Body of pancreas (tissue), 4 donors: Measurements from ENCODE around the gene MAPT. TPM values are rescaled to one million over a fixed set of nuclear protein-coding genes. Genes with fewer than 3 reads are reported as not detected.

Source experiments
- ATAC-seq: fragments of 150-250 bp; one replicate; pipeline ENCODE4 v1.9.1; 2016
- DNase-seq, 4 donors: peaks; one replicate each; pipeline ENCODE4 v3.0.0-alpha.2; 2019
- H3K27ac ChIP-seq, 4 donors: fragments of 200-600 bp; sonication (generic); 1 replicate in 3 of 4; 2 replicates in 1 of 4; pipeline versions ENCODE4 v1.5.1 to v1.6.1; 2016 to 2019; ENCODE audit warnings: mild to moderate bottlenecking in 1 of 4, mixed read lengths in 1 of 4, moderate library complexity in 1 of 4
- H3K27me3 ChIP-seq, 2 donors: fragments of 200-600 bp; sonication (generic); one replicate each; pipeline ENCODE4 v1.6.0; 2016; ENCODE audit warnings: mild to moderate bottlenecking in 1 of 2
- H3K36me3 ChIP-seq, 2 donors: fragments of 200-600 bp; sonication (generic); replicated peaks in 1 of 2; 2 replicates each; pipeline ENCODE4 v1.5.1; 2016; ENCODE audit warnings: low read depth in 2 of 2; ENCODE audit not compliant: insufficient read depth in 1 of 2
- H3K4me1 ChIP-seq: fragments of 200-600 bp; sonication (generic); one replicate; pipeline ENCODE4 v1.6.0; 2016
- H3K4me3 ChIP-seq, 2 donors: fragments of 200-600 bp; sonication (generic); 1 replicate in 1 of 2; 2 replicates in 1 of 2; pipeline ENCODE4 v1.5.1; 2016 to 2019
- H3K9me3 ChIP-seq, 3 donors: fragments of 200-600 bp; sonication (generic); 1 replicate in 2 of 3; 2 replicates in 1 of 3; pipeline ENCODE4 v1.5.1; 2016
- CTCF ChIP-seq, 7 experiments: fragments of 450-650 bp in 4 of 7; fragments of 200-600 bp in 3 of 7; sonication (generic) in 3 of 7; IDR thresholded peaks; one replicate each; pipeline ENCODE4 v1.5.1; 2016 to 2019; ENCODE audit warnings: antibody characterized with exemption in 7 of 7
- POLR2A ChIP-seq, 3 donors: fragments of 450-650 bp; IDR thresholded peaks; one replicate each; pipeline ENCODE4 v1.6.1; 2016; ENCODE audit warnings: antibody characterized with exemption in 3 of 3, mild to moderate bottlenecking in 2 of 3
- WGBS, 2 donors: methylation state at CpG; one replicate each; pipeline ENCODE4 v1.1.5; 2017; 5-methylcytosine and 5-hydroxymethylcytosine counted together
- intact Hi-C: fragments of 100-400 bp; cut with DNase I; formaldehyde crosslinking; loops from one replicate; pipeline ENCODE4 v1.15.1; 2023
- total RNA-seq, 2 donors: library from RNA; depleted of rRNA; stranded (reverse); fragments of >200 nt; gene quantifications; one replicate each; pipeline ENCODE4 v1.1.0, GENCODE V29; 2016

Gene MAPT
- total RNA-seq, 2 donors from 2014 or later, result 1.6 to 2.3 TPM

GRCh38 chr17:45995627-45996270 is 101.4 kb downstream of the MAPT start:
- H3K4me3 ChIP-seq, result no peak overlapping the region
- no peaks in the 10 kb centered on the region for H3K36me3 ChIP-seq
- WGBS, 2 donors, result 80 to 88% methylated on average over 11 to 14 of the region's 14 CpGs
- H3K27ac ChIP-seq, result no peak overlapping the region
- H3K4me1 ChIP-seq, result no peaks in the 10 kb centered on the region
- intact Hi-C loops, result loop anchor here (5.0 kb wide), 1 partner anchor 222 kb away; no protein-coding TSS in a partner anchor
- no peak for ATAC-seq
- TF ChIP-seq CTCF (IDR thresholded peaks at IDR 0.05) (no peak), POLR2A (IDR thresholded peaks at IDR 0.05) (no peak)
- no peaks in the 10 kb centered on the region for H3K9me3 ChIP-seq
- H3K27me3 ChIP-seq, result no peaks in the 10 kb centered on the region
- no peak for DNase-seq

- ATAC-seq (no peak), DNase-seq (no peak)
- no peaks in the 10 kb centered on the region for H3K9me3 ChIP-seq
- no peaks in the 10 kb centered on the region for H3K36me3 ChIP-seq
- TF ChIP-seq CTCF (IDR thresholded peaks at IDR 0.05) (no peak), POLR2A (IDR thresholded peaks at IDR 0.05) (no peak)
- H3K4me1 ChIP-seq, result no peaks in the 10 kb centered on the region
- intact Hi-C loops, result loop anchor here (5.0 kb wide), 1 partner anchor 221 kb away; no protein-coding TSS in a partner anchor
- no peak overlapping the region for H3K4me3 ChIP-seq
- H3K27ac ChIP-seq, result no peak overlapping the region
- 84 to 85% methylated on average over 20 to 25 of the region's 31 CpGs for WGBS, 2 donors
- H3K27me3 ChIP-seq, result no peaks in the 10 kb centered on the region
Measured at GRCh38 chr17:45996282-45996937, 102.1 kb downstream of the MAPT start.

- intact Hi-C loops, result loop anchor here (5.0 kb wide), 1 partner anchor 220 kb away; no protein-coding TSS in a partner anchor
- Histone ChIP-seq H3K4me3 (no peak overlapping the region), H3K4me1 (no peaks in the 10 kb centered on the region), H3K27me3 (no peaks in the 10 kb centered on the region), H3K27ac (no peak overlapping the region), H3K36me3 (no peaks in the 10 kb centered on the region), H3K9me3 (no peaks in the 10 kb centered on the region)
- ATAC-seq (no peak), DNase-seq (no peak)
- WGBS, 2 donors, result 88 to 92% methylated on average over 8 to 13 of the region's 13 CpGs
- TF ChIP-seq CTCF (IDR thresholded peaks at IDR 0.05), result no peak
- no peak for TF ChIP-seq POLR2A (IDR thresholded peaks at IDR 0.05)
Measured at GRCh38 chr17:45997166-45997565, 102.8 kb downstream of the MAPT start.

GRCh38 chr17:45997624-45998023 is 103.3 kb downstream of the MAPT start:
- Histone ChIP-seq H3K36me3 (no peaks in the 10 kb centered on the region), H3K9me3 (no peaks in the 10 kb centered on the region), H3K4me1 (peaks cover 2% of the 10 kb centered on the region), H3K27me3 (no peaks in the 10 kb centered on the region), H3K4me3 (no peak overlapping the region), H3K27ac (no peak overlapping the region)
- WGBS, 2 donors, result 92% methylated on average over 8 to 9 of the region's 9 CpGs
- DNase-seq (no peak), ATAC-seq (no peak)
- TF ChIP-seq POLR2A (IDR thresholded peaks at IDR 0.05), result no peak
- intact Hi-C loops, result loop anchor here (5.0 kb wide), 1 partner anchor 220 kb away; no protein-coding TSS in a partner anchor

- H3K36me3 ChIP-seq, result no peaks in the 10 kb centered on the region
- no peaks in the 10 kb centered on the region for H3K9me3 ChIP-seq
- no peak within 1 kb of the TSS for H3K27ac ChIP-seq
- TF ChIP-seq POLR2A (IDR thresholded peaks at IDR 0.05) (no peak), CTCF (IDR thresholded peaks at IDR 0.05) (no peak)
- peaks cover 18% of the 10 kb centered on the region for H3K4me1 ChIP-seq
- intact Hi-C loops, result loop anchor here (5.0 kb wide), 1 partner anchor 218 kb away; no protein-coding TSS in a partner anchor
- 80 to 83% methylated on average over 8 of the region's 8 CpGs for WGBS, 2 donors
- DNase-seq (no peak), ATAC-seq (no peak)
- no peaks in the 10 kb centered on the region for H3K27me3 ChIP-seq
- H3K4me3 ChIP-seq, result no peak within 1 kb of the TSS
Measured at GRCh38 chr17:45998987-45999899, 104.9 kb downstream of the MAPT start, which contains the start of gene STH. STH (plus strand) TSS chr17:45999250; CDS start chr17:45999280, 30 bp downstream.
